ENCODE results near the gene GSTCD. TPM values are rescaled to one million over a fixed set of nuclear protein-coding genes. Genes with fewer than 3 reads are reported as not detected.

GSTCD gene
- total RNA-seq, 1 experiment from 2014 or later: 21.3 TPM

- Mint-ChIP-seq H3K27ac (ENCODE audit: unreplicated experiment) (peak overlapping the region; percentile 8), H3K9me3 (ENCODE audit: unreplicated experiment) (no peaks in the 10 kb centered on the region), H3K4me1 (ENCODE audit: low read depth, unreplicated experiment) (no peaks in the 10 kb centered on the region), H3K4me3 (ENCODE audit: unreplicated experiment) (no peak overlapping the region), H3K36me3 (ENCODE audit: insufficient read depth, unreplicated experiment) (no peaks in the 10 kb centered on the region), H3K27me3 (ENCODE audit: insufficient read depth, unreplicated experiment) (no peaks in the 10 kb centered on the region)
- H3K4me1 ChIP-seq: no peaks in the 10 kb centered on the region
- no peaks in the 10 kb centered on the region for H3K9me3 ChIP-seq
- no peak for DNase-seq
- CTCF ChIA-PET: no interaction called here
- POLR2A ChIA-PET: no interaction called here
- no TSS peak for BruUV-seq (replicated peaks)
- TF ChIP-seq, protein P1, sequence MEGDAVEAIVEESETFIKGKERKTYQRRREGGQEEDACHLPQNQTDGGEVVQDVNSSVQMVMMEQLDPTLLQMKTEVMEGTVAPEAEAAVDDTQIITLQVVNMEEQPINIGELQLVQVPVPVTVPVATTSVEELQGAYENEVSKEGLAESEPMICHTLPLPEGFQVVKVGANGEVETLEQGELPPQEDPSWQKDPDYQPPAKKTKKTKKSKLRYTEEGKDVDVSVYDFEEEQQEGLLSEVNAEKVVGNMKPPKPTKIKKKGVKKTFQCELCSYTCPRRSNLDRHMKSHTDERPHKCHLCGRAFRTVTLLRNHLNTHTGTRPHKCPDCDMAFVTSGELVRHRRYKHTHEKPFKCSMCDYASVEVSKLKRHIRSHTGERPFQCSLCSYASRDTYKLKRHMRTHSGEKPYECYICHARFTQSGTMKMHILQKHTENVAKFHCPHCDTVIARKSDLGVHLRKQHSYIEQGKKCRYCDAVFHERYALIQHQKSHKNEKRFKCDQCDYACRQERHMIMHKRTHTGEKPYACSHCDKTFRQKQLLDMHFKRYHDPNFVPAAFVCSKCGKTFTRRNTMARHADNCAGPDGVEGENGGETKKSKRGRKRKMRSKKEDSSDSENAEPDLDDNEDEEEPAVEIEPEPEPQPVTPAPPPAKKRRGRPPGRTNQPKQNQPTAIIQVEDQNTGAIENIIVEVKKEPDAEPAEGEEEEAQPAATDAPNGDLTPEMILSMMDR (IDR thresholded peaks at IDR 0.05; ENCODE audit: insufficient read depth in 1 of 2, low read depth in 1 of 2, low read length in 1 of 2, severe bottlenecking in 1 of 2, unreplicated experiment in 1 of 2): no peak
- H3K36me3 ChIP-seq (ENCODE audit: control insufficient read depth, insufficient read depth, low read length): no peaks in the 10 kb centered on the region
- intact Hi-C loops (cut with micrococcal nuclease; ENCODE audit: unreplicated experiment): no loop called here
- H3K4me3 ChIP-seq (ENCODE audit: low read depth, low read length): no peak overlapping the region
- H3K27me3 ChIP-seq (replicated peaks; ENCODE audit: control insufficient read depth, insufficient read depth, low read length): no peaks in the 10 kb centered on the region
Observed at GRCh38 chr4:105837037-105837436, 128.5 kb downstream of the GSTCD start.

- H3K27me3 ChIP-seq (replicated peaks; ENCODE audit: control insufficient read depth, insufficient read depth, low read length): no peaks in the 10 kb centered on the region
- BruUV-seq (replicated peaks): no TSS peak
- no peak overlapping the region for H3K4me3 Mint-ChIP-seq (ENCODE audit: unreplicated experiment)
- H3K27ac Mint-ChIP-seq (ENCODE audit: unreplicated experiment): no peak overlapping the region
- no peaks in the 10 kb centered on the region for H3K27me3 Mint-ChIP-seq (ENCODE audit: insufficient read depth, unreplicated experiment)
- H3K9me3 ChIP-seq: no peaks in the 10 kb centered on the region
- TF ChIP-seq, protein P1 (IDR thresholded peaks at IDR 0.05; ENCODE audit: insufficient read depth in 1 of 2, low read depth in 1 of 2, low read length in 1 of 2, severe bottlenecking in 1 of 2, unreplicated experiment in 1 of 2): no peak
- H3K4me1 ChIP-seq: no peaks in the 10 kb centered on the region
- no peaks in the 10 kb centered on the region for H3K9me3 Mint-ChIP-seq (ENCODE audit: unreplicated experiment)
- intact Hi-C loops (cut with micrococcal nuclease; ENCODE audit: unreplicated experiment): no loop called here
- no peak for DNase-seq
- no peaks in the 10 kb centered on the region for H3K36me3 Mint-ChIP-seq (ENCODE audit: insufficient read depth, unreplicated experiment)
- ChIA-PET CTCF (no interaction called here), POLR2A (no interaction called here)
- H3K4me3 ChIP-seq (ENCODE audit: low read depth, low read length): no peak overlapping the region
- no peaks in the 10 kb centered on the region for H3K4me1 Mint-ChIP-seq (ENCODE audit: low read depth, unreplicated experiment)
- no peaks in the 10 kb centered on the region for H3K36me3 ChIP-seq (ENCODE audit: control insufficient read depth, insufficient read depth, low read length)
Observed at GRCh38 chr4:105838082-105838481, 129.5 kb downstream of the GSTCD start.

DNA sequence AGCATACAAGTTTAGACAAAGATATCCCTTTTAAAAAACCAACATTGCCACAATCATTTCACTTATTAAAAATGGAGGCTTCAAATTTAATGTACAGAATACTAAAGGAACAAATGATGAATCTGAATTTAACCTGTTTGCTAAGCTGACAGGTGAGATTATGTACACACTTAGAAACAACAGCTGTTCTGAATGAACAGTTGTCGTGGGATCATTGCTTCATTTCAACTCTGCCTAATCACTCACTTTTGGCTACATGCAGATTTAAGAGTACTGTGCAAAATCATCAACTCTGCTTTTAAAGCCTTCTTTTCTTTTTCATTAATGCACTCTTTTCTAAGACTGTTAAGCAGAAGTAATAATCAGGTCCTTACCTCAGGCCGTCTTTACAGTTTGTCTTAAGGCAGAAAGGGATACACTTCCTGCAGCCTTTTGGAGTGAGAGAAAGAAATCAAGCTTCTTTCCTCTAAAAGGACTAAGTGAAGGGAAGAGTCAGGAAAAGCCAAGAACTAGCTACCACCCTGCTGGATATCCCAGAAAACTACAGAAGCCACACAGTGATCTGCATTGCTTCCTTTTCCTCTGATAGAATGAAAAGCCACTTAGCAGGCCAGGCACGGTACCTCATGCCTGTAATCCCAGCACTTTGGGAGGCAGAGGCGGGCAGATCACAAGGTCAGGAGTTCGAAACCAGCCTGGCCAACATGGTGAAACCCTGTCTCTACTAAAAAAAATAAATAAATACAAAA lies 132.0 kb downstream of the GSTCD start:
- Mint-ChIP-seq H3K27ac (ENCODE audit: unreplicated experiment) (no peak overlapping the region), H3K9me3 (ENCODE audit: unreplicated experiment) (no peaks in the 10 kb centered on the region), H3K36me3 (ENCODE audit: insufficient read depth, unreplicated experiment) (no peaks in the 10 kb centered on the region), H3K4me1 (ENCODE audit: low read depth, unreplicated experiment) (peaks cover 9% of the 10 kb centered on the region), H3K27me3 (ENCODE audit: insufficient read depth, unreplicated experiment) (no peaks in the 10 kb centered on the region), H3K4me3 (ENCODE audit: unreplicated experiment) (no peak overlapping the region)
- no peaks in the 10 kb centered on the region for H3K27me3 ChIP-seq (replicated peaks; ENCODE audit: control insufficient read depth, insufficient read depth, low read length)
- H3K4me3 ChIP-seq (ENCODE audit: low read depth, low read length): no peak overlapping the region
- H3K4me1 ChIP-seq: no peaks in the 10 kb centered on the region
- H3K9me3 ChIP-seq: no peaks in the 10 kb centered on the region
- ChIA-PET CTCF (no interaction called here), POLR2A (no interaction called here)
- intact Hi-C loops (cut with micrococcal nuclease; ENCODE audit: unreplicated experiment): no loop called here
- BruUV-seq (replicated peaks): no TSS peak
- TF ChIP-seq, protein P1 (IDR thresholded peaks at IDR 0.05; ENCODE audit: insufficient read depth in 1 of 2, low read depth in 1 of 2, low read length in 1 of 2, severe bottlenecking in 1 of 2, unreplicated experiment in 1 of 2): no peak
- no peaks in the 10 kb centered on the region for H3K36me3 ChIP-seq (ENCODE audit: control insufficient read depth, insufficient read depth, low read length)
- DNase-seq: no peak
